Measurements from ENCODE around the gene AGTR2. TPM values are rescaled to one million over a fixed set of nuclear protein-coding genes. Genes with fewer than 3 reads are reported as not detected.

Gene AGTR2
- total RNA-seq, 1 experiment from 2014 or later, result not detected

DNA sequence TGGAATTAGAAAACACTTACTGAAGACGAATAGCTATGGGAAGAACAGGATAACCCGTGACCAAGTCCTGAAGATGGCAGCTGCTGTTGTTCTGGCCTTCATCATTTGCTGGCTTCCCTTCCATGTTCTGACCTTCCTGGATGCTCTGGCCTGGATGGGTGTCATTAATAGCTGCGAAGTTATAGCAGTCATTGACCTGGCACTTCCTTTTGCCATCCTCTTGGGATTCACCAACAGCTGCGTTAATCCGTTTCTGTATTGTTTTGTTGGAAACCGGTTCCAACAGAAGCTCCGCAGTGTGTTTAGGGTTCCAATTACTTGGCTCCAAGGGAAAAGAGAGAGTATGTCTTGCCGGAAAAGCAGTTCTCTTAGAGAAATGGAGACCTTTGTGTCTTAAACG is 2.4 kb downstream of the AGTR2 start:
- intact Hi-C loops (cut with micrococcal nuclease), result no loop called here
- CTCF ChIA-PET, result no interaction called here
- no peak for TF ChIP-seq CTCF (IDR thresholded peaks at IDR 0.05; ENCODE audit: unreplicated experiment)
- peaks cover 7% of the 10 kb centered on the region for H3K36me3 Mint-ChIP-seq (ENCODE audit: insufficient read depth, unreplicated experiment)
- BruUV-seq (replicated peaks), result no TSS peak
- H3K27ac Mint-ChIP-seq (ENCODE audit: low read depth, unreplicated experiment), result no peak overlapping the region
- POLR2A ChIA-PET, result no interaction called here
- H3K4me1 Mint-ChIP-seq (ENCODE audit: insufficient read depth, unreplicated experiment), result no peaks in the 10 kb centered on the region
- H3K27me3 Mint-ChIP-seq (ENCODE audit: insufficient read depth, unreplicated experiment), result peaks cover 55% of the 10 kb centered on the region
- H3K4me3 Mint-ChIP-seq (ENCODE audit: unreplicated experiment), result no peak overlapping the region
- no peaks in the 10 kb centered on the region for H3K9me3 Mint-ChIP-seq (ENCODE audit: unreplicated experiment)
- DNase-seq (ENCODE audit: unreplicated experiment), result no peak

DNA sequence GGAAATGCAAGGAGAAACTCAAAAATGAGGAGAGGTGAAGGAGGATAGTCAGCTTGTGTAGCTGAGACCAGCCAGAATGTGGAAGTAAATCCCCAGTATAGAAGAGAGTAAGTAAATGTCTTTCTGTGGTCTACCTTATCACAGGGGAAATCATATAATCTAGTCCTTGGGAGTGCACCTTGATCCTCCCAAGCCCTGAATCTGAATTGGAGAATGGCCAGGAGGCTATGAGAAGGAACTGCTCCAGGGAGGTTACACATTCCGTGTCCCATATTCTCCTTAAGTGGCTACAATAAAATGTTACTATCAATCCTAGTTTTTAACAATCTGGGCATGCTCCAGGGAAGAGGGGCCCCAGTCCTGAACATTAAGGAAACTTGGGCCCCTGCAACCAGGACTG is 10.8 kb downstream of the AGTR2 start:
- POLR2A ChIA-PET, result no interaction called here
- no TSS peak for BruUV-seq (replicated peaks)
- Mint-ChIP-seq H3K4me3 (ENCODE audit: unreplicated experiment) (no peak overlapping the region), H3K4me1 (ENCODE audit: insufficient read depth, unreplicated experiment) (no peaks in the 10 kb centered on the region), H3K36me3 (ENCODE audit: insufficient read depth, unreplicated experiment) (no peaks in the 10 kb centered on the region), H3K9me3 (ENCODE audit: unreplicated experiment) (no peaks in the 10 kb centered on the region), H3K27me3 (ENCODE audit: insufficient read depth, unreplicated experiment) (peaks cover 63% of the 10 kb centered on the region), H3K27ac (ENCODE audit: low read depth, unreplicated experiment) (no peak overlapping the region)
- no peak for TF ChIP-seq CTCF (IDR thresholded peaks at IDR 0.05; ENCODE audit: unreplicated experiment)
- CTCF ChIA-PET, result no interaction called here
- intact Hi-C loops (cut with micrococcal nuclease), result no loop called here
- no peak for DNase-seq (ENCODE audit: unreplicated experiment)

- Mint-ChIP-seq H3K36me3 (ENCODE audit: insufficient read depth, unreplicated experiment) (no peaks in the 10 kb centered on the region), H3K4me3 (ENCODE audit: unreplicated experiment) (no peak overlapping the region), H3K4me1 (ENCODE audit: insufficient read depth, unreplicated experiment) (no peaks in the 10 kb centered on the region), H3K9me3 (ENCODE audit: unreplicated experiment) (peaks cover 9% of the 10 kb centered on the region), H3K27ac (ENCODE audit: low read depth, unreplicated experiment) (no peak overlapping the region), H3K27me3 (ENCODE audit: insufficient read depth, unreplicated experiment) (peaks cover 50% of the 10 kb centered on the region)
- no peak for DNase-seq (ENCODE audit: unreplicated experiment)
- BruUV-seq (replicated peaks), result no TSS peak
- intact Hi-C loops (cut with micrococcal nuclease), result no loop called here
- POLR2A ChIA-PET, result no interaction called here
- CTCF ChIA-PET, result no interaction called here
- TF ChIP-seq CTCF (IDR thresholded peaks at IDR 0.05; ENCODE audit: unreplicated experiment), result no peak
These were observed 14.6 kb downstream of the AGTR2 start for GRCh38 chrX:116185163-116185562.

DNA sequence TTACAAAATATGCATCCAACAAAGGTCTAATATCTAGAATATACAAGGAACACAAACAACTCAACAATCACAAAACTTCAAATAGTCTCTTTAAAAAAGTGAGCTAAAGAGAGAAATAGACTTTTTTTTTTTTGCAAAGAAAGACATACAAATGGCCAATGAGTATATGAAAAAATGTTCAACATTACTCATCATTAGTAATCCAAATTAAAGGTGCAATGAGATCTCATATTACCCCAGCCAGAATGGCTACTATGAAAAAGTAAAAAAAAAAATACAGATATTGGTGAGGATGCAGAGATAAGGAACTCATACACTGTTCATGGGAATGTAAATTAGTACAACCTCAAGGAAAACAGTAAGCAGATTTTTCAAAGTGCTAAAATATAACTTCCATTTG is 24.1 kb downstream of the AGTR2 start:
- no peak for DNase-seq (ENCODE audit: unreplicated experiment)
- CTCF ChIA-PET, result interaction anchor here (0.6 to 0.7 kb wide), 3 partner anchors 429 to 1791 kb away, joined by 3 to 5 read pairs (median 3); no protein-coding TSS in a partner anchor
- TF ChIP-seq CTCF (IDR thresholded peaks at IDR 0.05; ENCODE audit: unreplicated experiment), result no peak
- Mint-ChIP-seq H3K27me3 (ENCODE audit: insufficient read depth, unreplicated experiment) (peaks cover 25% of the 10 kb centered on the region), H3K9me3 (ENCODE audit: unreplicated experiment) (no peaks in the 10 kb centered on the region), H3K4me3 (ENCODE audit: unreplicated experiment) (no peak overlapping the region), H3K4me1 (ENCODE audit: insufficient read depth, unreplicated experiment) (no peaks in the 10 kb centered on the region), H3K36me3 (ENCODE audit: insufficient read depth, unreplicated experiment) (no peaks in the 10 kb centered on the region), H3K27ac (ENCODE audit: low read depth, unreplicated experiment) (no peak overlapping the region)
- POLR2A ChIA-PET, result no interaction called here
- intact Hi-C loops (cut with micrococcal nuclease), result no loop called here
- BruUV-seq (replicated peaks), result no TSS peak
